ENCODE measurements around the gene HDLBP.
A peak's percentile ranks its signal among the peaks of the same experiment; 100 is the strongest.

DNA sequence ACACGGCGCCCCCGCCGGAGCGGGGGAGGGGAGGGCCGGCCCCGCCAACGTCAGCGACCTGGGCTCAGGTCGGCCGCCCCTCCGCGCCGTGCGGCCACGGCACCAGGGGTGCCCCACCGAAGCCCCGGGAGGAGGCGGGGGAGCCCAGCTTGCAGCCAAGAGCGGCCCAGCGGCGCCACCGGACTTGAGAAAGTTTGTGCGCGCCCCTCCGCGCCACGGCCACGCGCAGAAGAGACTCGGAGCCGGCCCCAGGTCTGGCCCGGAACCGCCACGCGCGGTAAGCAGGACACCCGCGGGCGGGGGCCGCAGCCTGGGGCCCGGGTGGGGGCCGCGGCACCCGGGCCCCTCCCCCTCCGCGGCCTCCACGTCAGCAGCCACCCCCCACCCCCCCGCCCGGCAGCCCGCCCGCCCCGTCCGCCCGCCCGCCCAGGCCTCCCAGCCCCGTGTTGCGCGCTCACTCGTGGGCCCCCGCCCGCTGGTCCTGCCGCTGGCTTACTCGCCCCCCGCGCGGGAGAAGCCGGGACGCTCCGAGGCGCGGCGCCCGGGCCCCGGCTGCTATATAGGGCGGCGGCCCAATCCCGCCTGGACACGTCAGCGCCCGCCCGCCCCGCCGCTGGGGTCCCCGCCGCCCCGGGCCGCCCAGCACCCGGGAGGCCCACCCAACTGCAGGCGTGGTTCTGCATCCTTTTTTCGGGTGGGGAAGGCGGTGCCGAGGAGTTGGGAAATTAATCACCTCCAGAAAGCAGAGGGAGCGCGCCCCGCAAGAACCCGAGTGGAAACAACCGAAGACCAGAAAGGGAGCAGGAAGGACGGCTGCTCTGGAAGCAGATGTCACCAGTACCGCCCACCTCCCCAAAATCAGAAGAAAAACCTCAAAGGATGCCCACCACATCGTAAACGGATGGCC lies 42.9 kb downstream of the HDLBP start:
- TF ChIP-seq, protein P1, sequence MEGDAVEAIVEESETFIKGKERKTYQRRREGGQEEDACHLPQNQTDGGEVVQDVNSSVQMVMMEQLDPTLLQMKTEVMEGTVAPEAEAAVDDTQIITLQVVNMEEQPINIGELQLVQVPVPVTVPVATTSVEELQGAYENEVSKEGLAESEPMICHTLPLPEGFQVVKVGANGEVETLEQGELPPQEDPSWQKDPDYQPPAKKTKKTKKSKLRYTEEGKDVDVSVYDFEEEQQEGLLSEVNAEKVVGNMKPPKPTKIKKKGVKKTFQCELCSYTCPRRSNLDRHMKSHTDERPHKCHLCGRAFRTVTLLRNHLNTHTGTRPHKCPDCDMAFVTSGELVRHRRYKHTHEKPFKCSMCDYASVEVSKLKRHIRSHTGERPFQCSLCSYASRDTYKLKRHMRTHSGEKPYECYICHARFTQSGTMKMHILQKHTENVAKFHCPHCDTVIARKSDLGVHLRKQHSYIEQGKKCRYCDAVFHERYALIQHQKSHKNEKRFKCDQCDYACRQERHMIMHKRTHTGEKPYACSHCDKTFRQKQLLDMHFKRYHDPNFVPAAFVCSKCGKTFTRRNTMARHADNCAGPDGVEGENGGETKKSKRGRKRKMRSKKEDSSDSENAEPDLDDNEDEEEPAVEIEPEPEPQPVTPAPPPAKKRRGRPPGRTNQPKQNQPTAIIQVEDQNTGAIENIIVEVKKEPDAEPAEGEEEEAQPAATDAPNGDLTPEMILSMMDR (IDR thresholded peaks at IDR 0.05) = no peak
- TF ChIP-seq POLR2A (IDR thresholded peaks at IDR 0.05) = peak in 1 of 2 donors; percentile 23
- peak in 1 of 2 donors; percentile 39 for TF ChIP-seq EP300 (IDR thresholded peaks at IDR 0.05)

Measured in tibial nerve (tissue), 4 donors.